HG03135 (cell line): ENCODE measurements around the gene LSM14B.
"Not testable (repeated sequence)": the region's sequence is repeated elsewhere in the genome, so short reads cannot be mapped to it uniquely, and the experiment has no call there.

Experiments used
- ATAC-seq: cut with Tn5 transposase; IDR thresholded peaks from one replicate; pipeline ENCODE4 v1.9.1; 2021; ENCODE audit warnings: mild to moderate bottlenecking, moderate library complexity; ENCODE audit not compliant: unreplicated experiment

The LSM14B gene

GRCh38 chr20:62121776-62122653 lies at the start of gene LSM14B:
Gene LSM14B, plus strand, starts transcription at chr20:62122475. Its CDS starts 192 bp downstream, at chr20:62122667.
- peak; percentile 75 for ATAC-seq

- ATAC-seq = no peak
Observed at GRCh38 chr20:62073323-62073722, 49.0 kb upstream of the LSM14B start.

- ATAC-seq = no peak
Observed at GRCh38 chr20:62079166-62079565, 43.1 kb upstream of the LSM14B start.

- ATAC-seq = no peak
Observed at GRCh38 chr20:62080249-62080990, 41.9 kb upstream of the LSM14B start.

- ATAC-seq = no peak
Observed at GRCh38 chr20:62083312-62083711, 39.0 kb upstream of the LSM14B start.

GRCh38 chr20:62084224-62084623 lies 38.1 kb upstream of the LSM14B start:
- not testable (repeated sequence) for ATAC-seq

GRCh38 chr20:62085206-62085605 lies 37.1 kb upstream of the LSM14B start:
- ATAC-seq = no peak

DNA sequence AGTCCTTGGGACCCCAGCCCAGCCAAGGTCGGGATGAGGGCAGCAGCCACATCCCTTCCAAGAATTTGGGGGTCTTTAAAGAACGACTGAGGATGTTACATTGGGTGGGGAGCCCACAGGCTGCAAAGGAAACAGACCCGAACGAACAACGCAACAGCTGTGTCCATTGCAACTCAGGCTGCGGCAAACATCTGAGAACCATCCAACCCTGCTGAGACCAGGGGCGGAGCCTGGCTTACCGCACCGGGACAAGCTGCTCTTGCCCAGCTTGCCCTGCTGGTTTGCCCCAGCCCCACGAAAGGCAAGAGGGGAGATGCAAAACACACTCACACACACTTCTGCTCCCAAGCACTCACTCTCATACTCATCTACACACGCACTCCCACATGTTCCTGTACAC lies 35.0 kb upstream of the LSM14B start:
- no peak for ATAC-seq

GRCh38 chr20:62087632-62088031 lies 34.6 kb upstream of the LSM14B start:
- ATAC-seq = no peak

- ATAC-seq = no peak
Observed at GRCh38 chr20:62088258-62089127, 33.8 kb upstream of the LSM14B start.

- no peak for ATAC-seq
Observed at GRCh38 chr20:62089393-62089792, 32.9 kb upstream of the LSM14B start.

DNA sequence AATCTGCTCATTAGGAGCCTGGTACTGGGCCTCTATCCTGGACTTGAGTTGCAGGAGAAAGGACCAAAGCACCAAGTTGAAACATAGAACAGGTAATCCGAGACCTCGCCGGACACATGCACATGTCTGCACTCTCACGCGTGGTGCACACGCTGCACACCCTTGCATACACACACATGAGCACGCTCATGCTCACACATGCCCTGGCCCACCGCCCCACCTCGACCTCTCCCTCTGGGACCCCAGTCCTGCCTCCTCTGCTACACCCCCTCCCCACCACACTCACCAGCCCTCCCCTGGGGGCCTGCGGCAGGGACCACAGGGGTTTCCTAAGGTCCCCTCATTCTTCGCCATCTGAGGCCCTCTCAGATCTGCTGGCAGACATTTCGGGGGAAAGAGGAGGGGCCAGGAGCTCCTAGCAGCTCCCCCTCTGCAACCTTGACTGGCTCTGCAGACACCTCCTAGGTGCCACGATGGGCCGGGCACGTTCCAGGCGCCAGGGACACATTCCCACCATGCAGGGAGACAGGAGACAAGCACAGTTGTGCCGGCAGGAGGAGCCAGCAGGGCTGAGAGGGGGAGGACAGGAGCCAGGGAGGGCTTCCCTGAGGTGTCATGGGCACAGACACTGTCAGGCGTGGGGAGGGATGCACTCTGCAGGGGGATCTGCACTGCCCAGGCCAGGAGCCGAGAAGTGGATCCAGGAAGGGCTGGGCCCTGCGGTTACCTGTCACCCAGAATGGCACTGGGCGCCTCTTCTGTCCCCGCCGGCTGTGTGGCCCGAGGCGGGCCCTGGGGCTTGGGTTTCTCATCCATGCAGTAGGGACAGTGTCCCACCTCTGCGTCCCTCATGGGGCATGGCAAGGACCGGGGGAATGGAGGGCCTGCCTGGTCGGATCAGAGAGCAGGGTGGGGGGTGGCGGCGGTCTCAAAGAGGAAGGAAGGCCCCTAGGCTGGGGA lies 25.6 kb upstream of the LSM14B start:
- no peak for ATAC-seq

DNA sequence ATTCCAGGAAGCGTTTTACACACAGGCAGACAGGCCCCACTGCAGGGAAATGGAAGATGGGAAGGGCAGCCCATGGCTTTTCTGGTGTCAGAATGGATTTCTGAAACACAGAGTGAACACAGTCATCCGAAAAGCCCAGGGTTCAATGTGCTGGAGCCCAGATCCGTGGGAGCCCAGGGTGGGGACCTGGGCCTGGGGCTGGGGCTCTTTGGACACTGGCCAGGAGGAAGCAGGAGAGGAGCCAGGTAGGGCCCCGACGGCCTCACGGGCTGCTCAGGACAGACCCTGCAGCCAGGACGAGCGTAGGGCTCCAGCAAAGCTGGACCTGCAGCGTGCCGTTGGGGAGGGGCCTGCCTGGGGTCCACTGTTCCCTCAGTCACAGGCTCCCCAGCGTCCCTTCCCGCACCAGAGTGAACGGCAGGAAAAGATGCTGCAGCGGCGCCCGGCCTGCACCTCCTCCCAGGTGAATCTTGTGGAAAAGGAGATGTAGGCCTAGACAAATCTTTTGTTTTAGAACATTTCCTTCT lies 24.3 kb upstream of the LSM14B start:
- no peak for ATAC-seq

DNA sequence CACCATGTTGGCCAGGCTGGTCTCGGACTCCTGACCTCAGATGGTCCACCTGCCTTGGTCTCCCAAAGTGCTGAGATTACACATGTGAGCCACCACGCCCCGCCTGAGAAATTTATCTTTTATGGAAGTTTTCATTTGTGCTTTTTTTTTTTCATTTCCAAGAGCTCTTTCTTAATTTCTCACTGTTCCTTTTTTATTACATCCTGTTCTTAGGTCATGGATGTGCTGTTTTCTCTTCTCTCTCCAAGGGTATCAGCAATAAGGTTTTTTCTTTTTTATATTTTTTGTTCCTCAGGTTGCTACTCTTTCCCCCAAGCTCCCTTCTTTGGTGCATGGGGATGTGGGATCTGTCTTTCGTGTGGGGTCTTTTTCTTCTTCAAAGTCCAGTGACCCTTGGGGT lies 21.2 kb upstream of the LSM14B start:
- no peak for ATAC-seq

DNA sequence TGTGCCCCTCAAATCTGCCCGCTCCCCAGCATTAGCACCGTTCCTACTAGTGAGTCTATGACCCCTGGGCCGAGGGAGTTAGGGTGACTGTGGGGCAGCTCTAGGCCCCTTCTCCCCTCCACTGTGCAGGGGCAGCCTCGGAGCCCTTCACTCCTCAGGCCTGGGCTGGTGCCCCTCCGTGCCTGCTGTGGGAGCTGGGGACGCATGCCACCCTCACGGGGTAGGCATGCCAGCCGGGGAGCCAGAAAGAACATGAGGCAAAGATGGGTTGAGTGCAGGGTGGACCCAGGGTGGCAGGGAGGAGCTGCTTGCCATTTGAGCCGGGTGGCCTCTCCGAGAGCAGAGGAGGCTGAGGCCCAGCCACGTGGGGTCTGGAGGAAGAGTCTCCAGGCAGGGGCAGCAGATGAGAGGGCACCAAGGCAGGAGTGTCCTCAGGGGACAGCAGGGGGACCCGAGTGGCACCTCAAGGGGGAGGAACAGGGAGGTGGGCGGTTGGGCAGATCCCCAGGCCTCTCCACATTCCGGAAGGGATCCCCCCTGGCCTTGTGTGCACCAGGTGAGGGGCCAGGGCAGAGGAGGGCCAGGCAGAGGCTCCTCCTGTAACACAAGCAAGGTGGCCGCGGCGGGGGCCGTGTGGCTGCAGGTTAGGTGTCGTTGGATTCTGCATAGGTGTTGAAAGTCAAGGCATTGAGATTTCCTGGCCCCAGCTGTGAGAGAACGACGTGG lies 18.6 kb upstream of the LSM14B start:
- ATAC-seq = no peak

GRCh38 chr20:62104234-62104789 lies 18.0 kb upstream of the LSM14B start:
- no peak for ATAC-seq

DNA sequence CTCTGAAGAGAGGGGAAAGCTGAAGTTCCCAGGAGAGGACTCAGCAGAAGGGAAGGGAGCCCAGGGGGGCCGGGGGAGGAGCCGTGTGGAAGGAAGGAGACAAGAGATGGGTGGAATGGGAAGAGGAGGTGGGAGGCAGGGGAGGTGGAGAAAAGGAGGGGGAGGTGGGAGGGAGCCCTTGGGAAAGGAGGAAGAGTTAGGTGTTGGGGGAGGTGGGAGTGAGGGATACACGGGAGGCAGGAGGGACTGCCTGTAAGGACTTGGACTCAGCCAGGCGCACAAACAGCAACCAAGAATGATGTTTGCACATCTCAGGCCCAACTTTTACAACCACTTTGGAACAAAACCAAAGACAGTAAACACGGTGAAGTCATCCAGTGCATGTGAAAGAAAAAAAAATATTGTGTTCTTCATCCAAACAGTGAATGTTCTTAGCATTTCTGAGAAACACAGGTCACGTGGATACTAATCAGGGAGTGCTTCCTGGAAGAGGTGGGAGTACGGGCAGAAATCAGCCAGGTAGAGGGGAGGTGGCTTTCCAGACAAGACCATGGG lies 17.4 kb upstream of the LSM14B start:
- no peak for ATAC-seq

GRCh38 chr20:62105592-62105991 lies 16.7 kb upstream of the LSM14B start:
- no peak for ATAC-seq
